Vagina (tissue), 2 donors: ENCODE results near the gene HSF2BP. TPM values are rescaled to one million over a fixed set of nuclear protein-coding genes. Genes with fewer than 3 reads are reported as not detected.
"Not testable (repeated sequence)": the region's sequence is repeated elsewhere in the genome, so short reads cannot be mapped to it uniquely, and the experiment has no call there.

Experiments
- DNase-seq, 2 donors: peaks; one replicate each; pipeline ENCODE4 v3.0.0-alpha.2; 2017; ENCODE audit errors: extremely low spot score in 2 of 2
- H3K27ac ChIP-seq: fragments of 200-600 bp; sonication (generic); one replicate; pipeline ENCODE4 v1.5.1; 2019
- H3K27me3 ChIP-seq: fragments of 200-600 bp; sonication (generic); one replicate; pipeline ENCODE4 v1.5.1; 2019
- H3K36me3 ChIP-seq, 2 donors: fragments of 200-600 bp; sonication (generic); one replicate each; pipeline ENCODE4 v1.5.1; 2017 to 2019
- H3K4me1 ChIP-seq: fragments of 200-600 bp; sonication (generic); one replicate; pipeline ENCODE4 v1.5.1; 2019
- H3K4me3 ChIP-seq, 2 donors: fragments of 200-600 bp; sonication (generic); 1 replicate in 1 of 2; 2 replicates in 1 of 2; pipeline ENCODE4 v1.5.1; 2016 to 2019
- H3K9me3 ChIP-seq: fragments of 200-600 bp; sonication (generic); one replicate; pipeline ENCODE4 v1.5.1; 2019
- CTCF ChIP-seq, 3 experiments: fragments of 450-650 bp in 2 of 3; fragments of 200-600 bp in 1 of 3; sonication (generic) in 1 of 3; IDR thresholded peaks; one replicate each; pipeline ENCODE4 v1.5.1; 2017 to 2019; ENCODE audit warnings: antibody characterized with exemption in 3 of 3, mild to moderate bottlenecking in 2 of 3, moderate library complexity in 2 of 3
- POLR2A ChIP-seq, 2 donors: fragments of 450-650 bp; IDR thresholded peaks; one replicate each; pipeline ENCODE4 v1.6.1; 2017; ENCODE audit warnings: antibody characterized with exemption in 2 of 2, mild to moderate bottlenecking in 2 of 2, moderate library complexity in 2 of 2
- POLR2AphosphoS5 ChIP-seq, 2 donors: sonication (generic); formaldehyde crosslinking; IDR thresholded peaks; one replicate each; pipeline ENCODE4 v1.9.0; 2017; ENCODE audit warnings: antibody characterized with exemption in 2 of 2, mild to moderate bottlenecking in 2 of 2, low read depth in 1 of 2; ENCODE audit not compliant: insufficient read depth in 1 of 2
- intact Hi-C: fragments of 100-400 bp; cut with DNase I; formaldehyde crosslinking; loops from one replicate; pipeline ENCODE4 v1.15.1; 2023
- total RNA-seq: library from RNA; depleted of rRNA; stranded (reverse); fragments of >200 nt; gene quantifications from one replicate; pipeline ENCODE4 v1.2.3, GENCODE V29; 2016

Gene HSF2BP
- total RNA-seq, 1 donor from 2014 or later = 2.7 TPM

- DNase-seq = no peak
Observed at GRCh38 chr21:43657355-43658087, 1.8 kb downstream of the HSF2BP start.

GRCh38 chr21:43654806-43655489 is 4.3 kb downstream of the HSF2BP start:
- no peak overlapping the region for H3K4me3 ChIP-seq
- TF ChIP-seq POLR2A (IDR thresholded peaks at IDR 0.05) = no peak
- TF ChIP-seq POLR2AphosphoS5 (IDR thresholded peaks at IDR 0.05; ENCODE audit: insufficient read depth in 1 of 2, low read depth in 1 of 2) = no peak
- TF ChIP-seq CTCF (IDR thresholded peaks at IDR 0.05) = no peak
- no peaks in the 10 kb centered on the region for H3K27me3 ChIP-seq
- no peak for DNase-seq
- H3K9me3 ChIP-seq = no peaks in the 10 kb centered on the region
- no peak overlapping the region for H3K27ac ChIP-seq
- peaks cover 3% of the 10 kb centered on the region for H3K4me1 ChIP-seq
- intact Hi-C loops = loop anchor here (5.0 kb wide), 1 partner anchor 122 kb away; the partner anchor contains the start of gene CSTB
- no peaks in the 10 kb centered on the region for H3K36me3 ChIP-seq

More at GRCh38 chr21:43657355-43658087, 1.8 kb downstream of the HSF2BP start:
- intact Hi-C loops = loop anchor here (5.0 kb wide), 1 partner anchor 120 kb away; the partner anchor contains the start of gene CSTB
- Histone ChIP-seq H3K27ac (no peak overlapping the region), H3K4me3 (no peak overlapping the region), H3K36me3 (no peaks in the 10 kb centered on the region), H3K27me3 (no peaks in the 10 kb centered on the region), H3K4me1 (peaks cover 20% of the 10 kb centered on the region), H3K9me3 (no peaks in the 10 kb centered on the region)
- TF ChIP-seq POLR2AphosphoS5 (IDR thresholded peaks at IDR 0.05; ENCODE audit: insufficient read depth in 1 of 2, low read depth in 1 of 2) (no peak), POLR2A (IDR thresholded peaks at IDR 0.05) (no peak), CTCF (IDR thresholded peaks at IDR 0.05) (no peak)

- Histone ChIP-seq H3K4me3 (no peak overlapping the region), H3K27ac (no peak overlapping the region), H3K27me3 (no peaks in the 10 kb centered on the region), H3K36me3 (no peaks in the 10 kb centered on the region), H3K9me3 (no peaks in the 10 kb centered on the region), H3K4me1 (no peaks in the 10 kb centered on the region)
- TF ChIP-seq POLR2AphosphoS5 (IDR thresholded peaks at IDR 0.05; ENCODE audit: insufficient read depth in 1 of 2, low read depth in 1 of 2) (no peak), POLR2A (IDR thresholded peaks at IDR 0.05) (no peak), CTCF (IDR thresholded peaks at IDR 0.05) (no peak)
- no peak for DNase-seq
- intact Hi-C loops = no loop called here
Observed at GRCh38 chr21:43653626-43654025, 5.7 kb downstream of the HSF2BP start.

- TF ChIP-seq POLR2AphosphoS5 (IDR thresholded peaks at IDR 0.05; ENCODE audit: insufficient read depth in 1 of 2, low read depth in 1 of 2) = no peak
- TF ChIP-seq POLR2A (IDR thresholded peaks at IDR 0.05) = no peak
- TF ChIP-seq CTCF (IDR thresholded peaks at IDR 0.05) = no peak
- H3K4me1 ChIP-seq = no peaks in the 10 kb centered on the region
- no peaks in the 10 kb centered on the region for H3K36me3 ChIP-seq
- intact Hi-C loops = no loop called here
- H3K4me3 ChIP-seq = no peak overlapping the region
- no peaks in the 10 kb centered on the region for H3K9me3 ChIP-seq
- no peak for DNase-seq
- H3K27me3 ChIP-seq = no peaks in the 10 kb centered on the region
- no peak overlapping the region for H3K27ac ChIP-seq
Observed at GRCh38 chr21:43652616-43653015, 6.7 kb downstream of the HSF2BP start.

GRCh38 chr21:43651926-43652325 is 7.4 kb downstream of the HSF2BP start:
- H3K27me3 ChIP-seq, H3K4me3 ChIP-seq, H3K27ac ChIP-seq, intact Hi-C loops, H3K4me1 ChIP-seq, H3K36me3 ChIP-seq, DNase-seq, H3K9me3 ChIP-seq: not testable (repeated sequence)
